Omental fat pad (tissue), 4 donors: ENCODE data around the gene TSHZ1. TPM values are rescaled to one million over a fixed set of nuclear protein-coding genes. Genes with fewer than 3 reads are reported as not detected.

ENCODE experiments used
- ATAC-seq: fragments of 150-250 bp; one replicate; pipeline ENCODE4 v1.9.1; 2016; ENCODE audit warnings: mild to moderate bottlenecking, moderate library complexity; ENCODE audit not compliant: low FRiP score
- DNase-seq: peaks from one replicate; pipeline ENCODE4 v3.0.0-alpha.2; 2019; ENCODE audit warnings: low spot score
- CTCF ChIP-seq, 3 donors: fragments of 450-650 bp; IDR thresholded peaks; one replicate each; pipeline ENCODE4 v1.5.1; 2016 to 2017; ENCODE audit warnings: antibody characterized with exemption in 3 of 3, mild to moderate bottlenecking in 3 of 3, moderate library complexity in 2 of 3
- total RNA-seq, 4 donors: library from RNA; depleted of rRNA; stranded (reverse); fragments of >200 nt; gene quantifications; one replicate each; pipeline ENCODE4 v1.1.0, GENCODE V29; 2016

The TSHZ1 gene
- total RNA-seq, 4 donors from 2014 or later, result 11.6 to 18.4 (median 13.7) TPM

GRCh38 chr18:75268364-75268646 is 57.7 kb downstream of the TSHZ1 start:
- DNase-seq (no peak), ATAC-seq (no peak)
- no peak for TF ChIP-seq CTCF (IDR thresholded peaks at IDR 0.05)

GRCh38 chr18:75269124-75269680 is 58.6 kb downstream of the TSHZ1 start:
- ATAC-seq (no peak), DNase-seq (no peak)
- TF ChIP-seq CTCF (IDR thresholded peaks at IDR 0.05), result no peak

GRCh38 chr18:75269696-75270095 is 59.1 kb downstream of the TSHZ1 start:
- no peak for DNase-seq
- TF ChIP-seq CTCF (IDR thresholded peaks at IDR 0.05), result no peak
- ATAC-seq, result no peak

- no peak for TF ChIP-seq CTCF (IDR thresholded peaks at IDR 0.05)
- no peak for ATAC-seq
- DNase-seq, result no peak
These were observed 61.4 kb downstream of the TSHZ1 start for GRCh38 chr18:75271952-75272351.

GRCh38 chr18:75273817-75274216 is 63.2 kb downstream of the TSHZ1 start:
- DNase-seq (no peak), ATAC-seq (no peak)
- TF ChIP-seq CTCF (IDR thresholded peaks at IDR 0.05), result no peak

GRCh38 chr18:75275226-75275625 is 64.6 kb downstream of the TSHZ1 start:
- ATAC-seq (no peak), DNase-seq (no peak)
- TF ChIP-seq CTCF (IDR thresholded peaks at IDR 0.05), result no peak

GRCh38 chr18:75276818-75277609 is 66.4 kb downstream of the TSHZ1 start:
- no peak for DNase-seq
- TF ChIP-seq CTCF (IDR thresholded peaks at IDR 0.05), result no peak
- ATAC-seq, result no peak
